HL-60/S4 (cell line): ENCODE results near the gene INPP5E.

ENCODE experiments used
- in situ Hi-C: fragments of 300-500 bp; cut with MboI; formaldehyde crosslinking; loops from 2 replicates; pipeline ENCODE4 v1.14.3; 2022; ENCODE audit warnings: low sequenced_read_pairs

INPP5E gene

GRCh38 chr9:136474021-136474640, 34.5 kb upstream of the INPP5E start:
- in situ Hi-C loops = no loop called here

GRCh38 chr9:136473354-136473721, 33.7 kb upstream of the INPP5E start:
- in situ Hi-C loops = no loop called here

GRCh38 chr9:136472640-136473353, 33.2 kb upstream of the INPP5E start:
- in situ Hi-C loops = no loop called here

GRCh38 chr9:136471802-136472487, 32.3 kb upstream of the INPP5E start:
- in situ Hi-C loops = no loop called here

GRCh38 chr9:136470792-136471469, 31.3 kb upstream of the INPP5E start:
- in situ Hi-C loops = no loop called here

- in situ Hi-C loops = no loop called here
These were observed 30.7 kb upstream of the INPP5E start for GRCh38 chr9:136470356-136470755.

- in situ Hi-C loops = no loop called here
These were observed 28.1 kb upstream of the INPP5E start for GRCh38 chr9:136467766-136468165.

GRCh38 chr9:136466155-136466541, 26.5 kb upstream of the INPP5E start:
- in situ Hi-C loops = no loop called here

GRCh38 chr9:136465500-136466154, 26.0 kb upstream of the INPP5E start:
- in situ Hi-C loops = no loop called here

GRCh38 chr9:136464241-136464640, 24.6 kb upstream of the INPP5E start:
- in situ Hi-C loops = no loop called here

GRCh38 chr9:136463578-136463977, 23.9 kb upstream of the INPP5E start:
- in situ Hi-C loops = no loop called here

GRCh38 chr9:136462664-136463063, 23.0 kb upstream of the INPP5E start:
- in situ Hi-C loops = no loop called here

- in situ Hi-C loops = no loop called here
These were observed 21.2 kb upstream of the INPP5E start for GRCh38 chr9:136460772-136461325.

- in situ Hi-C loops = no loop called here
These were observed 19.8 kb upstream of the INPP5E start for GRCh38 chr9:136459425-136459824.

- in situ Hi-C loops = no loop called here
These were observed 17.7 kb upstream of the INPP5E start for GRCh38 chr9:136457326-136457725.

- in situ Hi-C loops = no loop called here
These were observed 16.6 kb upstream of the INPP5E start for GRCh38 chr9:136456258-136456657.

GRCh38 chr9:136455043-136456002, 15.7 kb upstream of the INPP5E start:
- in situ Hi-C loops = no loop called here

- in situ Hi-C loops = no loop called here
These were observed 14.6 kb upstream of the INPP5E start for GRCh38 chr9:136454026-136454796.

- in situ Hi-C loops = no loop called here
These were observed 13.7 kb upstream of the INPP5E start for GRCh38 chr9:136453326-136453725.
